ENCODE data around the gene RFT1. TPM values are rescaled to one million over a fixed set of nuclear protein-coding genes. Genes with fewer than 3 reads are reported as not detected.

The RFT1 gene
- total RNA-seq, 4 donors from 2014 or later, result 12.0 to 18.6 (median 14.6) TPM

- TF ChIP-seq POLR2A (IDR thresholded peaks at IDR 0.05), result no peak
- no peak for TF ChIP-seq EP300 (IDR thresholded peaks at IDR 0.05)
- no peak for TF ChIP-seq CTCF (IDR thresholded peaks at IDR 0.05)
- DNase-seq (ENCODE audit: low spot score in 2 of 2), result peak in 1 of 2 donors; percentile 9
- peaks cover 0 to 82% (median 12%) of the 10 kb centered on the region in 3 donors for H3K36me3 ChIP-seq
- H3K4me1 ChIP-seq, result no peaks in the 10 kb centered on the region
- WGBS, 2 donors, result 58 to 63% methylated on average over 6 of the region's 6 CpGs
- H3K4me3 ChIP-seq, result no peak overlapping the region
- no peaks in the 10 kb centered on the region for H3K9me3 ChIP-seq
- H3K27ac ChIP-seq, result no peak overlapping the region
- no peaks in the 10 kb centered on the region for H3K27me3 ChIP-seq
Observed at GRCh38 chr3:53102601-53103147, 27.6 kb downstream of the RFT1 start.

- no peak overlapping the region for H3K27ac ChIP-seq
- H3K9me3 ChIP-seq, result no peaks in the 10 kb centered on the region
- H3K4me1 ChIP-seq, result no peaks in the 10 kb centered on the region
- no peaks in the 10 kb centered on the region for H3K27me3 ChIP-seq
- no peak overlapping the region for H3K4me3 ChIP-seq
- peaks cover 0 to 81% (median 12%) of the 10 kb centered on the region in 3 donors for H3K36me3 ChIP-seq
- DNase-seq (ENCODE audit: low spot score in 2 of 2), result no peak
- WGBS, 2 donors, result 74 to 80% methylated on average over 12 of the region's 12 CpGs
- TF ChIP-seq POLR2A (IDR thresholded peaks at IDR 0.05) (no peak), EP300 (IDR thresholded peaks at IDR 0.05) (no peak), CTCF (IDR thresholded peaks at IDR 0.05) (no peak)
Observed at GRCh38 chr3:53101956-53102355, 28.3 kb downstream of the RFT1 start.

- Histone ChIP-seq H3K4me1 (no peaks in the 10 kb centered on the region), H3K27ac (no peak overlapping the region), H3K36me3 (peaks cover 0 to 83% (median 12%) of the 10 kb centered on the region in 3 donors), H3K9me3 (no peaks in the 10 kb centered on the region), H3K4me3 (no peak overlapping the region), H3K27me3 (no peaks in the 10 kb centered on the region)
- DNase-seq (ENCODE audit: low spot score in 2 of 2), result no peak
- TF ChIP-seq CTCF (IDR thresholded peaks at IDR 0.05), result no peak
- TF ChIP-seq EP300 (IDR thresholded peaks at IDR 0.05), result no peak
- no peak for TF ChIP-seq POLR2A (IDR thresholded peaks at IDR 0.05)
- 59 to 61% methylated on average over 12 of the region's 12 CpGs for WGBS, 2 donors
Observed at GRCh38 chr3:53100818-53101466, 29.3 kb downstream of the RFT1 start.

GRCh38 chr3:53097887-53098286 lies 32.3 kb downstream of the RFT1 start:
- WGBS, 2 donors, result 84 to 86% methylated on average over 5 of the region's 5 CpGs

More at GRCh38 chr3:53097887-53098286, 32.3 kb downstream of the RFT1 start:
- no peak for DNase-seq (ENCODE audit: low spot score in 2 of 2)
- no peaks in the 10 kb centered on the region for H3K4me1 ChIP-seq
- H3K36me3 ChIP-seq, result peaks cover 0 to 84% (median 12%) of the 10 kb centered on the region in 3 donors
- H3K9me3 ChIP-seq, result no peaks in the 10 kb centered on the region
- H3K27ac ChIP-seq, result no peak overlapping the region
- H3K27me3 ChIP-seq, result no peaks in the 10 kb centered on the region
- TF ChIP-seq POLR2A (IDR thresholded peaks at IDR 0.05), result no peak
- no peak for TF ChIP-seq CTCF (IDR thresholded peaks at IDR 0.05)
- TF ChIP-seq EP300 (IDR thresholded peaks at IDR 0.05), result no peak
- no peak overlapping the region for H3K4me3 ChIP-seq
